Type B pancreatic cell (in vitro differentiated cells): Measurements from ENCODE around the gene ZNF227. TPM values are rescaled to one million over a fixed set of nuclear protein-coding genes. Genes with fewer than 3 reads are reported as not detected.
"Not testable (repeated sequence)": the region's sequence is repeated elsewhere in the genome, so short reads cannot be mapped to it uniquely, and the experiment has no call there.

Source experiments
- DNase-seq: peaks from one replicate; pipeline ENCODE4 v3.0.0; 2021; ENCODE audit warnings: mixed read lengths; ENCODE audit not compliant: unreplicated experiment; ENCODE audit errors: extremely low spot score
- H3K27ac Mint-ChIP-seq: 2 replicates; pipeline ENCODE4 v1.8.0; 2021; ENCODE audit warnings: mild to moderate bottlenecking, mixed read lengths
- H3K27me3 Mint-ChIP-seq: 2 replicates; pipeline ENCODE4 v1.8.0; 2021; ENCODE audit warnings: mixed read lengths
- H3K36me3 Mint-ChIP-seq: 2 replicates; pipeline ENCODE4 v1.8.0; 2021; ENCODE audit warnings: mixed read lengths
- H3K4me1 Mint-ChIP-seq: one replicate; pipeline ENCODE4 v1.8.0; 2021; ENCODE audit warnings: mixed read lengths; ENCODE audit not compliant: unreplicated experiment
- H3K4me3 Mint-ChIP-seq: 2 replicates; pipeline ENCODE4 v1.8.0; 2021; ENCODE audit warnings: mild to moderate bottlenecking, mixed read lengths
- H3K9me3 Mint-ChIP-seq: 2 replicates; pipeline ENCODE4 v1.8.0; 2021; ENCODE audit warnings: mixed read lengths
- long read RNA-seq: library from polyadenylated mRNA; unstranded; transcript quantifications from one replicate; pipeline ENCODE4 v2.0.0, GENCODE V29; 2020
- total RNA-seq: library from RNA; stranded (reverse); gene quantifications from 2 replicates; pipeline ENCODE4 v1.2.1, GENCODE V29; 2021; ENCODE audit warnings: low replicate concordance
- TF ChIP-seq, protein P1 (sequence below): fragments of 200-600 bp; sonication (generic); conservative IDR thresholded peaks from 2 replicates; pipeline ENCODE4 v1.5.0; 2021; ENCODE audit warnings: antibody characterized with exemption, mild to moderate bottlenecking

The ZNF227 gene
- total RNA-seq: 21.3 and 32.1 TPM in 2 replicates
- long read RNA-seq, transcript ZNF227-201 (6 exons, 3,043 nt): major isoform, 10 of 33 reads
- long read RNA-seq, transcript ZNF227-213 (6 exons, 3,055 nt): minor isoform, 5 of 33 reads
- long read RNA-seq, partial matches to known transcripts: 3 of 33 reads
- long read RNA-seq, other reads (novel, unspliced or antisense): 9 of 33 reads

DNA sequence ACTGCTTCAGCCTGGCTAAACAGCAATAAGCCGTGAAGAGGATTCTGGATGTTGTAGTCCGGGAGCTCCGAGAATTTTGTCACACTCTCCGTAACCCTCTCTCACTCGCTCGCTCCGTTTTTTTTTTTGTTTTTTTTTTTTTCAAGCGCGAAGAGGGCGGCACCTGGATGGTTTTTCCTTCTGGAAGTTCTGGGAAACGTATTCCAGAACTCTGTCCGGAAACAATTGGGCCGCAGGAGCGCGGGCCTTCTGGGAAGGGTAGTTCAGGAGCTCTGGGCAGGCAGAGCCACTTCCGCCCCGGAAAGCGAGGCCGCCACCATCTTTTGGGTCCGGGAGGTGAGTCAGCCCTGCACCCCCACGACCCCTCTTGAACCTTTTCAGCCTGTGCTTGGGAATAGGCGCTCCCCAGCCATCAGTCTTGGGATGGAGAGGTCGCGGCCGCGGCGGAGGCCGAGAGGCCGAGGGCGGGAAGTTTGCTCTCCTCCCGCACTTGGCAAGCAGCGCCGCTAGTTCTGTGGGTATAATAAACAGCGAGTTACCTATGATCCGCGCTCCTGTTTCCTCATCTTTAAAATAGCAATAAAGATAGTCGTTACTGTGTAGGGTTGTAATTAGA lies at the start of gene ZNF227:
Gene ZNF227 (plus strand): TSS at position 283 of the 616 bp plus-strand sequence. CDS start 5,261 bp downstream, outside the sequence.
- TF ChIP-seq, protein P1, sequence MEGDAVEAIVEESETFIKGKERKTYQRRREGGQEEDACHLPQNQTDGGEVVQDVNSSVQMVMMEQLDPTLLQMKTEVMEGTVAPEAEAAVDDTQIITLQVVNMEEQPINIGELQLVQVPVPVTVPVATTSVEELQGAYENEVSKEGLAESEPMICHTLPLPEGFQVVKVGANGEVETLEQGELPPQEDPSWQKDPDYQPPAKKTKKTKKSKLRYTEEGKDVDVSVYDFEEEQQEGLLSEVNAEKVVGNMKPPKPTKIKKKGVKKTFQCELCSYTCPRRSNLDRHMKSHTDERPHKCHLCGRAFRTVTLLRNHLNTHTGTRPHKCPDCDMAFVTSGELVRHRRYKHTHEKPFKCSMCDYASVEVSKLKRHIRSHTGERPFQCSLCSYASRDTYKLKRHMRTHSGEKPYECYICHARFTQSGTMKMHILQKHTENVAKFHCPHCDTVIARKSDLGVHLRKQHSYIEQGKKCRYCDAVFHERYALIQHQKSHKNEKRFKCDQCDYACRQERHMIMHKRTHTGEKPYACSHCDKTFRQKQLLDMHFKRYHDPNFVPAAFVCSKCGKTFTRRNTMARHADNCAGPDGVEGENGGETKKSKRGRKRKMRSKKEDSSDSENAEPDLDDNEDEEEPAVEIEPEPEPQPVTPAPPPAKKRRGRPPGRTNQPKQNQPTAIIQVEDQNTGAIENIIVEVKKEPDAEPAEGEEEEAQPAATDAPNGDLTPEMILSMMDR: no peak
- H3K9me3 Mint-ChIP-seq: peaks cover under 1% of the 10 kb centered on the region
- no peaks in the 10 kb centered on the region for H3K27me3 Mint-ChIP-seq
- H3K36me3 Mint-ChIP-seq: peaks cover 21% of the 10 kb centered on the region
- H3K4me3 Mint-ChIP-seq: peak within 1 kb of the TSS; percentile 95
- peak; percentile 83 for DNase-seq
- H3K27ac Mint-ChIP-seq: peak within 1 kb of the TSS; percentile 80
- H3K4me1 Mint-ChIP-seq: peaks cover 7% of the 10 kb centered on the region

DNA sequence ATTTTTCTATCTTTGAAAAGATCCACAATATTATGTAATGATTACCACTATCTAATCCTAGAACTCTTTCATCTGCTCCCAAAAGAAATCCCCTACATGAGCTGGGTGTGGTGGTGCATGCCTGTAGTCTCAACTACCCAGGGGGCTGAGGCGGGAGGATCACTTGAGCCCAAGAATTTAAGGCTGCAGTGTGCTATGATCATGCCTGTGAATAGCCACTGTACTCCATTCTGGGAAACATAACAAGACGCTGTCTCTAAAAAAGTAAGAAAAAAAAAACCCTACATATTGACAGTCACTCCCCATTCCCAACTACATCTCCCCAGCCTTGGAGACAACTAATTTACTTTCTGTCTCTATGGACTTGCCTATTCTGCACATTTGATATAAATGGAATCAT lies 48.5 kb upstream of the ZNF227 start:
- no peak overlapping the region for H3K27ac Mint-ChIP-seq
- peaks cover 12% of the 10 kb centered on the region for H3K9me3 Mint-ChIP-seq
- H3K4me1 Mint-ChIP-seq: peaks cover 25% of the 10 kb centered on the region
- DNase-seq: no peak
- TF ChIP-seq, protein P1: no peak
- H3K36me3 Mint-ChIP-seq: peaks cover 31% of the 10 kb centered on the region
- no peak overlapping the region for H3K4me3 Mint-ChIP-seq
- no peaks in the 10 kb centered on the region for H3K27me3 Mint-ChIP-seq

DNA sequence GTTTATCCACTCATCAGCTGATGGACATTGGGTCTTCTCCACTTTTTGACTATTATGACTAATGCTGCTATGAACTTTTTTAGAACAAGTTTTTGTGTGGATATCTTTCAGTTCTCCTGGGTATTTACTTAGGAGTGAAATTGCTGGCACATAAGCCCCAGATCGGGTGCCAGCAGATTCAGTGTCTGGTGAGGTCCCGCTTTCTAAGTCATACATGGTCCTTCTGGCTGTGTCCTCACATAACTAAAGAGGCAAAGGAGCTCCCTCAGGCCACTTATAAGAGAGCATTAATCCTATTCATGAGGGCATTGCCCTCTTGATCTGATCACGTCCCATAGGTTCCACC lies 48.0 kb upstream of the ZNF227 start:
- no peaks in the 10 kb centered on the region for H3K27me3 Mint-ChIP-seq
- H3K27ac Mint-ChIP-seq: peak overlapping the region; percentile 96
- TF ChIP-seq, protein P1: no peak
- H3K9me3 Mint-ChIP-seq: peaks cover 12% of the 10 kb centered on the region
- peaks cover 33% of the 10 kb centered on the region for H3K36me3 Mint-ChIP-seq
- peaks cover 25% of the 10 kb centered on the region for H3K4me1 Mint-ChIP-seq
- peak overlapping the region; percentile 99 for H3K4me3 Mint-ChIP-seq
- no peak for DNase-seq

DNA sequence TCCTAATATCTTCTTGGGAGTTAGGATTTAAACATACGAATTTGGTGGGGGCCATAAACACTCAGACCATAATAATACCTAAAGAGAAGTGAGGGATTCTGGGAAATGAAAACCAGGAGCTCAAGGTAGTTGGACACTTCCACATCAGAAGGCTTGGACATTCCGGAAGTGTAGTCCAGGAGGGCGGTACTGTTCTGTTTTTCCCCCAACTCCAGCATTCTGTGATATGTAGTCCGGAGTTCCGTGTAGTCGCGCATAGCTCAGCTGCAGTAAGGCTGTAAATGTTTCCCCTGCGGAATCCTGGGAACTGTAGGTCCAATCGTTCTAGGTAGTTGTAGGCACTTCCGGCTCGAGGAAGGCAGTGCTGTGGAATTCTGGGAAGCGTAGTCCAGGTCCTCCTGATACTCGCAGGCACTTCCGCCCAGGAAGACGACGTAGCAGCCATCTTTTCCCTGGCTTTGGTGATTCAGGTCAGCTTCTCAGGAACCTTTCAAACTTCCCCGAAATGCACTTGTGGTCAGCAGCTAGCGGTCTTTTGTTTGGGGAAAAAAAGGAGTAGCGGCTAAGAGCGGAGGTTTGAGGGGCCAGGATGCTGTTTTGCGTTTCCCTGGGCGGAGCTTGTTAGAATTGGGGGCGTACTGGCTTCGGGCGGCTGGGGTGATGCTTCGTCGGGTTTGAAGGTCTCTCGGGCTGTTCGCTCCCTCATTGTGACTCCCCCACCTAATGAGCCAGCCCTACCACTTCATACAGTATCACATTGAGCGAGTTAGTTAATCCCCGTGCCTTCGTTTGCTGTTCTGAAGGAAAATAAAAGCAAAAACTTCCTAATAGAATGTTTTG lies 47.4 kb upstream of the ZNF227 start, which contains the start of gene ZNF226:
Gene ZNF226 (plus strand): TSS at position 428 of the 840 bp plus-strand sequence. CDS start 4,981 bp downstream, outside the sequence.
- TF ChIP-seq, protein P1: no peak
- Mint-ChIP-seq H3K27ac (peak within 1 kb of the TSS; percentile 96), H3K4me3 (peak within 1 kb of the TSS; percentile 99), H3K4me1 (peaks cover 25% of the 10 kb centered on the region), H3K36me3 (peaks cover 39% of the 10 kb centered on the region), H3K9me3 (peaks cover 12% of the 10 kb centered on the region), H3K27me3 (no peaks in the 10 kb centered on the region)
- peak; percentile 86 for DNase-seq

DNA sequence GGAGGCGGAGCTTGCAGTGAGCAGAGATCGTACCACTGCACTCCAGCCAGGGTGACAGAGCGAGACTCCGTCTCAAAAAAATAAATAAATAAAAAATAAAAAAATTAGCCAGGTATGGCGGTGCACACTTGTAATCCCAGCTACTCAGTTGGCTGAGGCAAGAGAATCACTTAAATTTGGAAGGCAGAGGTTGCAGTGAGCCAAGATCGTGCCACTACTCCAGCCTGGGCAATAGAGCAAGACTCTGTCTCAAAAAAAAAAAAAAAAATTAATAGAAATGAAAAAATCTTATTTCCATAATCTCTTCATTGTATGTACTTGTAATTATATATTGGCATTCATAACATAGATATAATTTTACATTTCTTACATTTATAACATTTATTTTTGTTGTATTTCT lies 41.7 kb upstream of the ZNF227 start:
- H3K36me3 Mint-ChIP-seq: peaks cover 77% of the 10 kb centered on the region
- not testable (repeated sequence) for H3K9me3 Mint-ChIP-seq, H3K27me3 Mint-ChIP-seq, DNase-seq, H3K27ac Mint-ChIP-seq, H3K4me3 Mint-ChIP-seq
- H3K4me1 Mint-ChIP-seq: peaks cover 16% of the 10 kb centered on the region
